GM23338 (cell line): ENCODE results near the gene PTH2. TPM values are rescaled to one million over a fixed set of nuclear protein-coding genes. Genes with fewer than 3 reads are reported as not detected.

Source experiments
- ATAC-seq: fragments of 200-7000 bp; cut with Tn5 transposase; 3 replicates; pipeline ENCODE4 v1.9.1; 2020
- DNase-seq: peaks from one replicate; pipeline ENCODE4 v3.0.0-alpha.2; 2015; ENCODE audit warnings: low spot score
- H2AFZ ChIP-seq: fragments of 200-600 bp; sonication (generic); 2 replicates; pipeline ENCODE4 v1.8.0; 2016; ENCODE audit warnings: antibody characterized with exemption, mild to moderate bottlenecking, moderate library complexity
- H3F3A ChIP-seq: fragments of 200-600 bp; sonication (generic); replicated peaks from 2 replicates; pipeline ENCODE4 v1.8.0; 2017; ENCODE audit warnings: antibody characterized with exemption, mixed run types, low read depth
- H3K27ac ChIP-seq: fragments of 200-600 bp; sonication (generic); 2 replicates; pipeline ENCODE4 v1.6.1; 2016; ENCODE audit warnings: low read depth
- H3K27me3 ChIP-seq: fragments of 200-600 bp; sonication (generic); 2 replicates; pipeline ENCODE4 v1.8.0; 2016; ENCODE audit warnings: mild to moderate bottlenecking, mixed run types, moderate library complexity; ENCODE audit not compliant: insufficient read depth
- H3K36me3 ChIP-seq: fragments of 200-600 bp; sonication (generic); 2 replicates; pipeline ENCODE4 v1.8.0; 2016; ENCODE audit warnings: mild to moderate bottlenecking; ENCODE audit not compliant: insufficient read depth
- H3K4me1 ChIP-seq: fragments of 200-600 bp; sonication (generic); 2 replicates; pipeline ENCODE4 v1.8.0; 2016; ENCODE audit warnings: mild to moderate bottlenecking, moderate library complexity; ENCODE audit not compliant: insufficient read depth
- H3K4me2 ChIP-seq: fragments of 200-600 bp; sonication (generic); 2 replicates; pipeline ENCODE4 v1.7.1; 2017; ENCODE audit warnings: mixed run types
- H3K4me3 ChIP-seq: fragments of 200-600 bp; sonication (generic); 2 replicates; pipeline ENCODE4 v1.6.1; 2016; ENCODE audit warnings: mixed run types
- H3K79me2 ChIP-seq: fragments of 200-600 bp; sonication (generic); replicated peaks from 2 replicates; pipeline ENCODE4 v1.8.0; 2017; ENCODE audit warnings: mild to moderate bottlenecking; ENCODE audit not compliant: insufficient read depth
- H3K9me2 ChIP-seq: fragments of 200-600 bp; sonication (generic); 2 replicates; pipeline ENCODE4 v1.8.0; 2017; ENCODE audit not compliant: insufficient read depth
- H4K20me1 ChIP-seq: fragments of 200-600 bp; sonication (generic); replicated peaks from 2 replicates; pipeline ENCODE4 v1.8.0; 2017; ENCODE audit warnings: mild to moderate bottlenecking; ENCODE audit not compliant: insufficient read depth
- H3K27ac Mint-ChIP-seq: 2 replicates; pipeline ENCODE4 v1.8.0; 2020; ENCODE audit warnings: inconsistent platforms, mild to moderate bottlenecking, moderate library complexity, mixed read lengths
- H3K27me3 Mint-ChIP-seq: 3 replicates; pipeline ENCODE4 v1.8.0; 2022; ENCODE audit warnings: low read depth, mild to moderate bottlenecking, moderate library complexity, mixed read lengths, inconsistent platforms; ENCODE audit not compliant: insufficient read depth, poor library complexity
- H3K36me3 Mint-ChIP-seq: 3 replicates; pipeline ENCODE4 v1.8.0; 2021; ENCODE audit warnings: low read depth, mild to moderate bottlenecking, inconsistent platforms, moderate library complexity, mixed read lengths
- H3K4me1 Mint-ChIP-seq: 3 replicates; pipeline ENCODE4 v1.8.0; 2020; ENCODE audit warnings: mild to moderate bottlenecking, inconsistent platforms, mixed read lengths
- H3K4me3 Mint-ChIP-seq: 3 replicates; pipeline ENCODE4 v1.8.0; 2021; ENCODE audit warnings: moderate library complexity, mild to moderate bottlenecking, inconsistent platforms, mixed read lengths
- H3K9me3 Mint-ChIP-seq: 3 replicates; pipeline ENCODE4 v1.8.0; 2020; ENCODE audit warnings: moderate library complexity, mild to moderate bottlenecking, inconsistent platforms, mixed read lengths
- EZH2 ChIP-seq: fragments of 200-600 bp; sonication (generic); IDR thresholded peaks from one replicate; pipeline ENCODE4 v1.8.0; 2017; ENCODE audit warnings: antibody characterized with exemption, mild to moderate bottlenecking, low read depth; ENCODE audit not compliant: unreplicated experiment
- NANOG ChIP-seq: IDR thresholded peaks from 2 replicates; pipeline ENCODE4 v1.6.1; 2016; ENCODE audit warnings: antibody characterized with exemption, borderline replicate concordance
- ZNF114 ChIP-seq: fragments of 250-450 bp; sonication (Bioruptor Pico); IDR thresholded peaks from 2 replicates; pipeline ENCODE4 v1.5.0; 2020; ENCODE audit warnings: mild to moderate bottlenecking, moderate library complexity
- polyA plus RNA-seq: library from polyadenylated mRNA; unstranded; fragments of >200 nt; fragmentation: Nextera tagmentation; extraction: Ambion mirVana; gene quantifications from 2 replicates; pipeline ENCODE4 v1.2.1, GENCODE V29; 2016
- total RNA-seq: library from RNA; depleted of rRNA; stranded (reverse); fragments of >200 nt; shearing (Covaris generic); gene quantifications from 2 replicates; pipeline ENCODE4 v1.2.3, GENCODE V29; 2014
- TF ChIP-seq, protein P1 (sequence below): fragments of 250-450 bp; sonication (Bioruptor Pico); IDR thresholded peaks from 2 replicates; pipeline ENCODE4 v1.5.0; 2020; ENCODE audit warnings: mild to moderate bottlenecking, moderate library complexity
- TF ChIP-seq, protein P2 (sequence below): IDR thresholded peaks from one replicate; pipeline ENCODE4 v1.6.1; 2018; ENCODE audit warnings: antibody characterized with exemption; ENCODE audit not compliant: unreplicated experiment

Gene PTH2
- total and polyA plus RNA-seq, 2 experiments from 2014 or later: 1.6 TPM; not detected in 1

DNA sequence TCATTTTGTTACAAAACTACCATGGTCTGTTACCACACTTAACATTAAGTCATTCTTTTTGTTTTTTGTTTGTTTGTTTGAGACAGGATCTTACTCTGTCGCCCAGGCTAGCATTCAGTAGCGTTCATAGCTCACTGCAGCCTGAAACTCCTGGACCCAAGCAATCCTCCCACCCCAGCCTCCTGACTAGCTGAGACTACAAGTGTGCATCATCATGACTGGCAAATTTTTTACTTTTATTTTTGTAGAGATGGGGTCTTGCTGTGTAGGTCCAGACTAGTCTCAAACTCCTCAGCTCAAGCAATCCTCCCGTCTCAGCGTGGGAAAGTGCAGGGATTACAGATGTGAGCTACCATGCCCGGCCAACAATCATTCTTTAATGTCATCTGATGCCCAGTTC lies 33.1 kb upstream of the PTH2 start (continued):
- TF ChIP-seq, protein P1, sequence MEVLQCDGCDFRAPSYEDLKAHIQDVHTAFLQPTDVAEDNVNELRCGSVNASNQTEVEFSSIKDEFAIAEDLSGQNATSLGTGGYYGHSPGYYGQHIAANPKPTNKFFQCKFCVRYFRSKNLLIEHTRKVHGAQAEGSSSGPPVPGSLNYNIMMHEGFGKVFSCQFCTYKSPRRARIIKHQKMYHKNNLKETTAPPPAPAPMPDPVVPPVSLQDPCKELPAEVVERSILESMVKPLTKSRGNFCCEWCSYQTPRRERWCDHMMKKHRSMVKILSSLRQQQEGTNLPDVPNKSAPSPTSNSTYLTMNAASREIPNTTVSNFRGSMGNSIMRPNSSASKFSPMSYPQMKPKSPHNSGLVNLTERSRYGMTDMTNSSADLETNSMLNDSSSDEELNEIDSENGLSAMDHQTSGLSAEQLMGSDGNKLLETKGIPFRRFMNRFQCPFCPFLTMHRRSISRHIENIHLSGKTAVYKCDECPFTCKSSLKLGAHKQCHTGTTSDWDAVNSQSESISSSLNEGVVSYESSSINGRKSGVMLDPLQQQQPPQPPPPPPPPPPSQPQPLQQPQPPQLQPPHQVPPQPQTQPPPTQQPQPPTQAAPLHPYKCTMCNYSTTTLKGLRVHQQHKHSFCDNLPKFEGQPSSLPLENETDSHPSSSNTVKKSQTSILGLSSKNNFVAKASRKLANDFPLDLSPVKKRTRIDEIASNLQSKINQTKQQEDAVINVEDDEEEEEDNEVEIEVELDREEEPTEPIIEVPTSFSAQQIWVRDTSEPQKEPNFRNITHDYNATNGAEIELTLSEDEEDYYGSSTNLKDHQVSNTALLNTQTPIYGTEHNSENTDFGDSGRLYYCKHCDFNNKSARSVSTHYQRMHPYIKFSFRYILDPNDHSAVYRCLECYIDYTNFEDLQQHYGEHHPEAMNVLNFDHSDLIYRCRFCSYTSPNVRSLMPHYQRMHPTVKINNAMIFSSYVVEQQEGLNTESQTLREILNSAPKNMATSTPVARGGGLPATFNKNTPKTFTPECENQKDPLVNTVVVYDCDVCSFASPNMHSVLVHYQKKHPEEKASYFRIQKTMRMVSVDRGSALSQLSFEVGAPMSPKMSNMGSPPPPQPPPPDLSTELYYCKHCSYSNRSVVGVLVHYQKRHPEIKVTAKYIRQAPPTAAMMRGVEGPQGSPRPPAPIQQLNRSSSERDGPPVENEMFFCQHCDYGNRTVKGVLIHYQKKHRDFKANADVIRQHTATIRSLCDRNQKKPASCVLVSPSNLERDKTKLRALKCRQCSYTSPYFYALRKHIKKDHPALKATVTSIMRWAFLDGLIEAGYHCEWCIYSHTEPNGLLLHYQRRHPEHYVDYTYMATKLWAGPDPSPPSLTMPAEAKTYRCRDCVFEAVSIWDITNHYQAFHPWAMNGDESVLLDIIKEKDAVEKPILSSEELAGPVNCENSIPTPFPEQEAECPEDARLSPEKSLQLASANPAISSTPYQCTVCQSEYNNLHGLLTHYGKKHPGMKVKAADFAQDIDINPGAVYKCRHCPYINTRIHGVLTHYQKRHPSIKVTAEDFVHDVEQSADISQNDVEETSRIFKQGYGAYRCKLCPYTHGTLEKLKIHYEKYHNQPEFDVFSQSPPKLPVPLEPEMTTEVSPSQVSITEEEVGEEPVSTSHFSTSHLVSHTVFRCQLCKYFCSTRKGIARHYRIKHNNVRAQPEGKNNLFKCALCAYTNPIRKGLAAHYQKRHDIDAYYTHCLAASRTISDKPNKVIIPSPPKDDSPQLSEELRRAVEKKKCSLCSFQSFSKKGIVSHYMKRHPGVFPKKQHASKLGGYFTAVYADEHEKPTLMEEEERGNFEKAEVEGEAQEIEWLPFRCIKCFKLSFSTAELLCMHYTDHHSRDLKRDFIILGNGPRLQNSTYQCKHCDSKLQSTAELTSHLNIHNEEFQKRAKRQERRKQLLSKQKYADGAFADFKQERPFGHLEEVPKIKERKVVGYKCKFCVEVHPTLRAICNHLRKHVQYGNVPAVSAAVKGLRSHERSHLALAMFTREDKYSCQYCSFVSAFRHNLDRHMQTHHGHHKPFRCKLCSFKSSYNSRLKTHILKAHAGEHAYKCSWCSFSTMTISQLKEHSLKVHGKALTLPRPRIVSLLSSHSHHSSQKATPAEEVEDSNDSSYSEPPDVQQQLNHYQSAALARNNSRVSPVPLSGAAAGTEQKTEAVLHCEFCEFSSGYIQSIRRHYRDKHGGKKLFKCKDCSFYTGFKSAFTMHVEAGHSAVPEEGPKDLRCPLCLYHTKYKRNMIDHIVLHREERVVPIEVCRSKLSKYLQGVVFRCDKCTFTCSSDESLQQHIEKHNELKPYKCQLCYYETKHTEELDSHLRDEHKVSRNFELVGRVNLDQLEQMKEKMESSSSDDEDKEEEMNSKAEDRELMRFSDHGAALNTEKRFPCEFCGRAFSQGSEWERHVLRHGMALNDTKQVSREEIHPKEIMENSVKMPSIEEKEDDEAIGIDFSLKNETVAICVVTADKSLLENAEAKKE (CRISPR knock-in tag): no peak
- TF ChIP-seq EZH2 (no peak), ZNF114 (CRISPR knock-in tag) (no peak)
- TF ChIP-seq, protein P2, sequence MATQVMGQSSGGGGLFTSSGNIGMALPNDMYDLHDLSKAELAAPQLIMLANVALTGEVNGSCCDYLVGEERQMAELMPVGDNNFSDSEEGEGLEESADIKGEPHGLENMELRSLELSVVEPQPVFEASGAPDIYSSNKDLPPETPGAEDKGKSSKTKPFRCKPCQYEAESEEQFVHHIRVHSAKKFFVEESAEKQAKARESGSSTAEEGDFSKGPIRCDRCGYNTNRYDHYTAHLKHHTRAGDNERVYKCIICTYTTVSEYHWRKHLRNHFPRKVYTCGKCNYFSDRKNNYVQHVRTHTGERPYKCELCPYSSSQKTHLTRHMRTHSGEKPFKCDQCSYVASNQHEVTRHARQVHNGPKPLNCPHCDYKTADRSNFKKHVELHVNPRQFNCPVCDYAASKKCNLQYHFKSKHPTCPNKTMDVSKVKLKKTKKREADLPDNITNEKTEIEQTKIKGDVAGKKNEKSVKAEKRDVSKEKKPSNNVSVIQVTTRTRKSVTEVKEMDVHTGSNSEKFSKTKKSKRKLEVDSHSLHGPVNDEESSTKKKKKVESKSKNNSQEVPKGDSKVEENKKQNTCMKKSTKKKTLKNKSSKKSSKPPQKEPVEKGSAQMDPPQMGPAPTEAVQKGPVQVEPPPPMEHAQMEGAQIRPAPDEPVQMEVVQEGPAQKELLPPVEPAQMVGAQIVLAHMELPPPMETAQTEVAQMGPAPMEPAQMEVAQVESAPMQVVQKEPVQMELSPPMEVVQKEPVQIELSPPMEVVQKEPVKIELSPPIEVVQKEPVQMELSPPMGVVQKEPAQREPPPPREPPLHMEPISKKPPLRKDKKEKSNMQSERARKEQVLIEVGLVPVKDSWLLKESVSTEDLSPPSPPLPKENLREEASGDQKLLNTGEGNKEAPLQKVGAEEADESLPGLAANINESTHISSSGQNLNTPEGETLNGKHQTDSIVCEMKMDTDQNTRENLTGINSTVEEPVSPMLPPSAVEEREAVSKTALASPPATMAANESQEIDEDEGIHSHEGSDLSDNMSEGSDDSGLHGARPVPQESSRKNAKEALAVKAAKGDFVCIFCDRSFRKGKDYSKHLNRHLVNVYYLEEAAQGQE: no peak

DNA sequence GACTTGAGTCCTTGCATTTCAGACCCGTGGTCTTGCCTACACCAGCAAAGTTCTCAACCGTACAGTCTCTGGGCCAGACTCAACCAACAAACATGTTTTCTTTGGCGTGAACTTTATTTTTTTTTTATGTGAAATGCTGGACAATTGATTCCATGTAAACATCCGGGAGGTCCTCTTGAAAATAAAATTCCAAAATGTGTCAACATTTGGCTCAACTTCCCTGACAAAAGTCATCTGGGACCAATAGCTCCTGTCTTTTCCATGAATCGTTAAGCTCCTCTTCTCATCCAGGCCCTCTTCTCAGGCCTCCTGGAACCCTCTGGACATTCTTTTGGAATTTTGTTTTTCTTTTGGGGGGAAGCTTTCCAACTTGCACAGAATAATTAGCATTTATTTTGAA lies 32.5 kb upstream of the PTH2 start:
- peaks cover under 1% of the 10 kb centered on the region for H3K4me1 Mint-ChIP-seq
- TF ChIP-seq NANOG: no peak
- no peak overlapping the region for H3K4me3 ChIP-seq

More for the DNA sequence above, 32.5 kb upstream of the PTH2 start:
- Histone ChIP-seq H4K20me1 (no peaks in the 10 kb centered on the region), H3K79me2 (peaks cover 23% of the 10 kb centered on the region), H3K9me2 (no peaks in the 10 kb centered on the region), H3F3A (0 out of 2 replicates have a peak, but pooled peaks cover 4% of the 10 kb centered on the region), H3K27ac (no peak overlapping the region), H3K4me2 (no peak overlapping the region), H3K36me3 (no peaks in the 10 kb centered on the region), H3K27me3 (no peaks in the 10 kb centered on the region), H2AFZ (no peak overlapping the region), H3K4me1 (peaks cover 6% of the 10 kb centered on the region; the same call in 1 of the 2 replicates)
- Mint-ChIP-seq H3K27me3 (peaks cover 19% of the 10 kb centered on the region), H3K36me3 (peaks cover 37% of the 10 kb centered on the region), H3K27ac (no peak overlapping the region), H3K4me3 (no peak overlapping the region; the same call in 2 of the 3 replicates), H3K9me3 (peaks cover 9% of the 10 kb centered on the region; the same call in 2 of the 3 replicates)
- ATAC-seq: no peak
- DNase-seq: no peak
